ENCODE measurements around the gene IBTK.
A peak's percentile ranks its signal among the peaks of the same experiment; 100 is the strongest.
"Not testable (repeated sequence)": the region's sequence is repeated elsewhere in the genome, so short reads cannot be mapped to it uniquely, and the experiment has no call there.

The IBTK gene, protein sequence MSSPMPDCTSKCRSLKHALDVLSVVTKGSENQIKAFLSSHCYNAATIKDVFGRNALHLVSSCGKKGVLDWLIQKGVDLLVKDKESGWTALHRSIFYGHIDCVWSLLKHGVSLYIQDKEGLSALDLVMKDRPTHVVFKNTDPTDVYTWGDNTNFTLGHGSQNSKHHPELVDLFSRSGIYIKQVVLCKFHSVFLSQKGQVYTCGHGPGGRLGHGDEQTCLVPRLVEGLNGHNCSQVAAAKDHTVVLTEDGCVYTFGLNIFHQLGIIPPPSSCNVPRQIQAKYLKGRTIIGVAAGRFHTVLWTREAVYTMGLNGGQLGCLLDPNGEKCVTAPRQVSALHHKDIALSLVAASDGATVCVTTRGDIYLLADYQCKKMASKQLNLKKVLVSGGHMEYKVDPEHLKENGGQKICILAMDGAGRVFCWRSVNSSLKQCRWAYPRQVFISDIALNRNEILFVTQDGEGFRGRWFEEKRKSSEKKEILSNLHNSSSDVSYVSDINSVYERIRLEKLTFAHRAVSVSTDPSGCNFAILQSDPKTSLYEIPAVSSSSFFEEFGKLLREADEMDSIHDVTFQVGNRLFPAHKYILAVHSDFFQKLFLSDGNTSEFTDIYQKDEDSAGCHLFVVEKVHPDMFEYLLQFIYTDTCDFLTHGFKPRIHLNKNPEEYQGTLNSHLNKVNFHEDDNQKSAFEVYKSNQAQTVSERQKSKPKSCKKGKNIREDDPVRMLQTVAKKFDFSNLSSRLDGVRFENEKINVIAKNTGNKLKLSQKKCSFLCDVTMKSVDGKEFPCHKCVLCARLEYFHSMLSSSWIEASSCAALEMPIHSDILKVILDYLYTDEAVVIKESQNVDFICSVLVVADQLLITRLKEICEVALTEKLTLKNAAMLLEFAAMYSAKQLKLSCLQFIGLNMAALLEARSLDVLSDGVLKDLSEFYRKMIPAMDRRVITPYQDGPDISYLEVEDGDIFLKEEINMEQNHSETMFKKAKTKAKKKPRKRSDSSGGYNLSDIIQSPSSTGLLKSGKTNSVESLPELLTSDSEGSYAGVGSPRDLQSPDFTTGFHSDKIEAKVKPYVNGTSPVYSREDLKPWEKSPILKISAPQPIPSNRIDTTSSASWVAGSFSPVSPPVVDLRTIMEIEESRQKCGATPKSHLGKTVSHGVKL (N-terminal part only)

DNA sequence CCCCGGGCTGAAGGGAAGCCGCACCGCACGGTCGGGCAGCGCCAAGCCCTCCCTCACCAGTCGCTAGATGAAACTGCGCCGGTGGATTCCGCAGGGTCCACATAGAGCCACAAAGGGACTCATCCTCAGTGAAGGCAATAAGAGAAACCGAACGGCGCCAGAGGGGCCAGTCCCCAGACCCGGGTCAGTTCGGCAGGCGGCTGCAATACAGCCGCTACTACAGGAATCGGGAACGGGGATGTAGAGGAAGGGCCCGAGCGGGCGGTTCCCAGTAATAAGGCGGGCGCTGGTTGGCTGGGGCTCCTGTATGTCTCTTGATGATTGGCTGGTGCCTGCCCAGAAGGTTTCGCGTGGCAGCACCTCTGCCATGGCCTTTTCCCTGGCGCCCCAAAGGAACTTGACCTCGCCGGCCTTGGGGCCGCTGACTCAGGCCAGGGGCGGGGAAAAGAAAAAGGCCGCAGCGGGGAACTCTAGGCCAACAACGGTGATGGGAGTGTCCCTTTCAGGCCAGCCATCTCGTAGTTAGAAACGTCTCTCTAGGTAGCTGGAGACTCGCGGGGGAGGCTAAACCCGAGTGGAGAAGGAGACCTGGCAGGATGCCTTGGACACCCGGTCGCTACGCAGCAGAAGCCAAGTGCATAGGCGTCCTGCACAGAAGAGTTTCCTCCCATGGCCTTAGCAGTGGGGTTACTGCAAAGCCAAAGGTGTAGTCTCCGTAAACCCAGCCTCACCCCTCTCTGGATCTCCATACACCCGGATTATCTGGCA lies at the start of gene IBTK:
TSS of gene IBTK (minus strand) at position 240 of the 768 bp plus-strand sequence. CDS start 7,258 bp downstream, outside the sequence.
- peak; percentile 95 for DNase-seq (ENCODE audit: low read depth)
- TF ChIP-seq, protein P1, sequence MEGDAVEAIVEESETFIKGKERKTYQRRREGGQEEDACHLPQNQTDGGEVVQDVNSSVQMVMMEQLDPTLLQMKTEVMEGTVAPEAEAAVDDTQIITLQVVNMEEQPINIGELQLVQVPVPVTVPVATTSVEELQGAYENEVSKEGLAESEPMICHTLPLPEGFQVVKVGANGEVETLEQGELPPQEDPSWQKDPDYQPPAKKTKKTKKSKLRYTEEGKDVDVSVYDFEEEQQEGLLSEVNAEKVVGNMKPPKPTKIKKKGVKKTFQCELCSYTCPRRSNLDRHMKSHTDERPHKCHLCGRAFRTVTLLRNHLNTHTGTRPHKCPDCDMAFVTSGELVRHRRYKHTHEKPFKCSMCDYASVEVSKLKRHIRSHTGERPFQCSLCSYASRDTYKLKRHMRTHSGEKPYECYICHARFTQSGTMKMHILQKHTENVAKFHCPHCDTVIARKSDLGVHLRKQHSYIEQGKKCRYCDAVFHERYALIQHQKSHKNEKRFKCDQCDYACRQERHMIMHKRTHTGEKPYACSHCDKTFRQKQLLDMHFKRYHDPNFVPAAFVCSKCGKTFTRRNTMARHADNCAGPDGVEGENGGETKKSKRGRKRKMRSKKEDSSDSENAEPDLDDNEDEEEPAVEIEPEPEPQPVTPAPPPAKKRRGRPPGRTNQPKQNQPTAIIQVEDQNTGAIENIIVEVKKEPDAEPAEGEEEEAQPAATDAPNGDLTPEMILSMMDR (conservative IDR thresholded peaks at IDR 0.05; ENCODE audit: low read length), result no peak
- peak within 1 kb of the TSS; percentile 87 for H3K4me3 ChIP-seq (ENCODE audit: low read length)

DNA sequence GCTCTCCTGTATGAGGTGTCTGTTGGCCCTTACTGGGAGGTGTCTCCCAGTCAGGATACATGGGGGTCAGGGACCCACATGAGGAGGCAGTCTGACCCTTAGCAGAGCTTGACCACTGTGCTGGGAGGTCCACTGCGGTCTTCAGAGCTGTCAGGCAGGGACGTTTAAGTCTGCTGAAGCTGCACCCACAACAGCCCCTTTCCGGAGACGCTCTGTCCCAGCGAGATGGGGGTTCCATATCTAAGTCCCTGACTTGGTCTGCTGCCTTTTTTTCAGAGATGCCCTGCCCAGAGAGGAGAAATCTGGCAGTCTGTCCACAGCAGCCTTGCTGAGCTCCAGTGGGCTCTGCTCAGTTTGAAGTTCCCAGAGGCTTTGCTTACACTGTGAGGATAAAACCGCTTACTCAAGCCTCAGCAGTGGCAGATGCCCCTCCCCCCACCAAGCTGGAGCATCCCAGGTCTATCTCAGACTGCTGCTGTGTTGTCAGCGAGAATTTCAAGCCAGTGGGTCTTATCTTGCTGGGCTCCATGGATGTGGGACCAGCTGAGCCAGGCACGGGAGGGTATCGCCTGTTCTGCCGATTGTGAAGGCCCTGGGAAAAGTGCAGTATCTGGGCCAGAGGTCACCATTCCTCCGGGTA lies 36.3 kb upstream of the IBTK start:
- TF ChIP-seq, protein P1 (conservative IDR thresholded peaks at IDR 0.05; ENCODE audit: low read length), result no peak
- DNase-seq (ENCODE audit: low read depth), result no peak
- H3K4me3 ChIP-seq (ENCODE audit: low read length), result no peak overlapping the region

DNA sequence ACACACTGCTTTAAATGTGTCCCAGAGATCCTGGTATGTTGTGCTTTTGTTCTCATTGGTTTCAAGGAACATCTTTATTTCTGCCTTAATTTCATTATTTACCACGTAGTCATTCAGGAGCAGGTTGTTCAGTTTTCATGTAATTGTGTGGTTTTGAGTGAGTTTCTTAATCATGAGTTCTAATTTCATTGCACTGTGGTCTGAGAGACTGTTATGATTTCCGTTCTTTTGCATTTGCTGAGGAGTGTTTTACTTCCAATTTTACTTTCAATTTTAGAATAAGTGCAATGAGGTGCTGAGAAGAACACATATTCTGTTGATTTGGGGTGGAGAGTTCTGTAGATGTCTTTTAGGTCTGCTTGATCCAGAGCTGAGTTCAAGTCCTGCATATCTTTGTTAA lies 34.0 kb upstream of the IBTK start:
- not testable (repeated sequence) for H3K4me3 ChIP-seq (ENCODE audit: low read length); DNase-seq (ENCODE audit: low read depth)

DNA sequence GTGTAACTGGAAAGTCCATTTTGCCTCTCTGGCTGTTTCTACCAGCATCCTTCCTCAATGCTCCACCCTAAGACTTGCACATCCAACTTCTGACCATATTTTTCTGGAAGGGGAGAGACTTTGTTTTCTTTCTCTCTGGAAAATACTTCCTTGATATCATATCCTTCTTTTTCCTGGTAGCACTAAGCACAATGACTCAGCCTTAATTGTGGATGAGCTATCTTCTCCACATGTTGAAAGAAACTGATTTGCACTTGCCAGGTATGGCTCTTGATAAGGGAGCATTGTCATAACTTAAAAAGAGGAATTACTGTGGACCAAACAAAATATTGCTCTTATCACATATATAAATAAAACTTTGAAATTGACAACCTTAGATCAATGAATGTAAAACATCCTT lies 30.1 kb upstream of the IBTK start:
- no peak overlapping the region for H3K4me3 ChIP-seq (ENCODE audit: low read length)
- no peak for DNase-seq (ENCODE audit: low read depth)
- TF ChIP-seq, protein P1 (conservative IDR thresholded peaks at IDR 0.05; ENCODE audit: low read length), result no peak

DNA sequence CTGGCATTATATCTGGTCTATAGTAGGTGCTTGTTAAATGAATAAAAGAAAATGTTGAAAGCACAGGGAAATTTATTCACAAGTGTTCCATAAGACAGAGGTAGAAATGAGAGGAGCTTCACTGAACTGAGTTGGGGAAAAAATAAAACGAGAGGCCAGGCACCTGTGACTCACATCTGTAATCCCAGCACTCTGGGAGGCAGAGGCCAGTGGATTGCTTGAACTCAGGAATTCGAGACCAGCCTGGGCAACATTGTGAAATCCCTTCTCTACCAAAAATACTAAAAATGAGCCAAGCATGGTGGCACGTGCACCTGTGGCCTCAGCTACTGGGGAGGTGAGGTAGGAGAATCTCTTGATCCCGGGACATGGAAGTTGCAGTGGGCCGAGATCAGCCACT lies 28.1 kb upstream of the IBTK start:
- DNase-seq (ENCODE audit: low read depth), result no peak
- TF ChIP-seq, protein P1 (conservative IDR thresholded peaks at IDR 0.05; ENCODE audit: low read length), result no peak
- no peak overlapping the region for H3K4me3 ChIP-seq (ENCODE audit: low read length)

DNA sequence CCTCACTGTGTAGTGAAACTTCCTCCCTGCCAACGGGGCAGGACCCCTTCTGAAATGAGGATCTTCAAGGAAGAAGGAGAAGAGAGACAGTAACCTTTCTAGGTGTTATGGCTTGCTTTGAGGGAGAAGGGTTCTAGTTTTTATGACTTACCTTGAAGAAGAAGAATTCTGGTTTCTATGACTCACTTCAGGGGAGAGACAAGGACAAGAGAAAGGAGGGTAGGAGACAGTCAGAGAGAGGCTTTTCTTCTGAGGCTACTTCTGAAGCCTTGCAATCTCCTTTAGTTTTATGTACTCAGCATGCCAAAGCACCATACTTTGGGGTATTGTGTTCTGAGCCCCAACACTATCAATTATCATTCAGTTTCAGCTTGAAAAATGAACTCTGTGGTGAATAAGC lies 25.8 kb upstream of the IBTK start:
- DNase-seq (ENCODE audit: low read depth), result no peak
- TF ChIP-seq, protein P1 (conservative IDR thresholded peaks at IDR 0.05; ENCODE audit: low read length), result no peak
- H3K4me3 ChIP-seq (ENCODE audit: low read length), result no peak overlapping the region
